A549 treated with CORT108297 at 1 μM for 4 hours (cell line): ENCODE data around the gene NPHS1. TPM values are rescaled to one million over a fixed set of nuclear protein-coding genes. Genes with fewer than 3 reads are reported as not detected.

Source experiments
- total RNA-seq: library from RNA; stranded (reverse); fragments of 200-300 nt; extraction: Qiagen RNA extraction; gene quantifications from 5 replicates; pipeline ENCODE4 v1.2.3, GENCODE V29; 2022

Gene NPHS1
- 0.32 to 0.84 TPM (median 0.46 TPM) in 5 replicates for total RNA-seq

GRCh38 chr19:35852029-35852780, at the start of gene NPHS1:
Gene NPHS1 (minus strand): TSS chr19:35852504. CDS start chr19:35851837, 667 bp downstream.

GRCh38 chr19:35868172-35868822, 16.0 kb upstream of the NPHS1 start, which contains the start of gene APLP1:
Gene APLP1 (plus strand): TSS chr19:35868574. CDS start chr19:35868637, 63 bp downstream.

GRCh38 chr19:35856546-35857149, 4.3 kb upstream of the NPHS1 start, which contains the start of gene KIRREL2:
Gene KIRREL2 (plus strand): TSS chr19:35856911. CDS start chr19:35857120, 209 bp downstream.

GRCh38 chr19:35812220-35813042, 39.9 kb downstream of the NPHS1 start, which contains the start of gene PRODH2:
Gene PRODH2 (minus strand): TSS chr19:35812845. CDS start chr19:35812805, 40 bp downstream.

Other genes with a start within 250 kb of the NPHS1 start
- 12.1 to 18.6 TPM (median 17.4 TPM) in 5 replicates for gene HAUS5, start 239.8 kb downstream of the NPHS1 start, total RNA-seq
- 144 to 216 TPM (median 212 TPM) in 5 replicates for gene RBM42, start 223.5 kb downstream of the NPHS1 start, total RNA-seq
- 1.6 to 3.1 TPM (median 2.4 TPM) in 5 replicates for gene ETV2, start 210.8 kb downstream of the NPHS1 start, total RNA-seq
- 1,293 to 1,487 TPM (median 1,363 TPM) in 5 replicates for gene COX6B1, start 204.2 kb downstream of the NPHS1 start, total RNA-seq
- 0.51 to 1.1 TPM (median 0.91 TPM) in 5 replicates for gene UPK1A, start 186.0 kb downstream of the NPHS1 start, total RNA-seq
- gene ZBTB32, start 147.9 kb downstream of the NPHS1 start, total RNA-seq: 0.03 TPM in 1 of 5 replicates, not detected in the others
- 47.4 to 63.8 TPM (median 61.5 TPM) in 5 replicates for gene KMT2B, start 134.5 kb downstream of the NPHS1 start, total RNA-seq
- gene IGFLR1, start 110.1 kb downstream of the NPHS1 start, total RNA-seq: 12.9 to 14.2 TPM (median 13.3 TPM) in 5 replicates
- gene U2AF1L4, start 107.1 kb downstream of the NPHS1 start, total RNA-seq: 26.6 to 31.3 TPM (median 28.4 TPM) in 5 replicates
- 285 to 335 TPM (median 294 TPM) in 5 replicates for gene PSENEN, start 106.9 kb downstream of the NPHS1 start, total RNA-seq
- gene LIN37, start 103.9 kb downstream of the NPHS1 start, total RNA-seq: 18.3 to 28.2 TPM (median 25.9 TPM) in 5 replicates
- gene HSPB6, start 95.5 kb downstream of the NPHS1 start, total RNA-seq: 0.12 to 0.29 TPM (median 0.19 TPM) in 5 replicates
- gene PROSER3, start 94.3 kb downstream of the NPHS1 start, total RNA-seq: 23.1 to 33.0 TPM (median 27.3 TPM) in 5 replicates
- gene ARHGAP33, start 76.9 kb downstream of the NPHS1 start, total RNA-seq: 4.3 to 9.2 TPM (median 6.5 TPM) in 5 replicates
- gene PRODH2, start 39.7 kb downstream of the NPHS1 start, total RNA-seq: 0.22 to 0.36 TPM (median 0.24 TPM) in 4 of 5 replicates, not detected in the other
- gene KIRREL2, start 4.4 kb upstream of the NPHS1 start, total RNA-seq: 0.32 to 0.69 TPM (median 0.49 TPM) in 5 replicates
- gene APLP1, start 16.1 kb upstream of the NPHS1 start, total RNA-seq: 62.9 to 100 TPM (median 98.2 TPM) in 5 replicates
- gene NFKBID, start 48.0 kb upstream of the NPHS1 start, total RNA-seq: 6.6 to 10.3 TPM (median 7.4 TPM) in 5 replicates
- gene HCST, start 50.0 kb upstream of the NPHS1 start, total RNA-seq: 0.28 to 0.76 TPM (median 0.62 TPM) in 4 of 5 replicates, not detected in the other
- not detected in 5 replicates for gene TYROBP, start 55.8 kb upstream of the NPHS1 start, total RNA-seq
- gene LRFN3, start 83.9 kb upstream of the NPHS1 start, total RNA-seq: 15.6 to 25.9 TPM (median 22.3 TPM) in 5 replicates
- gene SDHAF1, start 142.7 kb upstream of the NPHS1 start, total RNA-seq: 28.9 to 53.3 TPM (median 48.7 TPM) in 5 replicates
- gene SYNE4, start 156.3 kb upstream of the NPHS1 start, total RNA-seq: 0.10 to 0.50 TPM (median 0.33 TPM) in 5 replicates
- gene ALKBH6, start 161.7 kb upstream of the NPHS1 start, total RNA-seq: 24.0 to 27.0 TPM (median 26.6 TPM) in 5 replicates
- 0.68 to 1.1 TPM (median 0.92 TPM) in 5 replicates for gene CLIP3, start 180.4 kb upstream of the NPHS1 start, total RNA-seq
- 5.2 to 8.2 TPM (median 7.8 TPM) in 5 replicates for gene THAP8, start 201.8 kb upstream of the NPHS1 start, total RNA-seq
- gene WDR62, start 202.4 kb upstream of the NPHS1 start, total RNA-seq: 19.8 to 31.7 TPM (median 27.4 TPM) in 5 replicates